SH-SY5Y (cell line): ENCODE measurements around the gene CCT5.

Source experiments
- GATA2 ChIP-seq: IDR thresholded peaks from 2 replicates; pipeline ENCODE4 v1.6.1; 2011; ENCODE audit warnings: mild to moderate bottlenecking, low read depth, low read length
- GATA3 ChIP-seq: IDR thresholded peaks from 2 replicates; pipeline ENCODE4 v1.6.1; 2011; ENCODE audit warnings: low read depth, mild to moderate bottlenecking, low read length, moderate library complexity

The CCT5 gene

GRCh38 chr5:10278658-10279279 is 28.7 kb downstream of the CCT5 start:
- no peak for TF ChIP-seq GATA3
- TF ChIP-seq GATA2 = no peak

- TF ChIP-seq GATA2 = no peak
- no peak for TF ChIP-seq GATA3
These were observed 29.2 kb downstream of the CCT5 start for GRCh38 chr5:10279328-10279727.

- TF ChIP-seq GATA2 (no peak), GATA3 (no peak)
These were observed 30.0 kb downstream of the CCT5 start for GRCh38 chr5:10279925-10280720.

- TF ChIP-seq GATA3 = no peak
- no peak for TF ChIP-seq GATA2
These were observed 34.0 kb downstream of the CCT5 start for GRCh38 chr5:10283927-10284635.

- no peak for TF ChIP-seq GATA2
- TF ChIP-seq GATA3 = no peak
These were observed 36.2 kb downstream of the CCT5 start for GRCh38 chr5:10286162-10286861.

- no peak for TF ChIP-seq GATA3
- TF ChIP-seq GATA2 = no peak
These were observed 36.8 kb downstream of the CCT5 start for GRCh38 chr5:10286862-10287227.

GRCh38 chr5:10288592-10289219 is 38.6 kb downstream of the CCT5 start:
- TF ChIP-seq GATA2 (no peak), GATA3 (no peak)

GRCh38 chr5:10289353-10289752 is 39.3 kb downstream of the CCT5 start:
- TF ChIP-seq GATA3 (no peak), GATA2 (no peak)

- TF ChIP-seq GATA3 (no peak), GATA2 (no peak)
These were observed 39.9 kb downstream of the CCT5 start for GRCh38 chr5:10289991-10290390.

GRCh38 chr5:10290438-10290837 is 40.4 kb downstream of the CCT5 start:
- no peak for TF ChIP-seq GATA2
- TF ChIP-seq GATA3 = no peak

GRCh38 chr5:10291692-10292339 is 41.7 kb downstream of the CCT5 start:
- TF ChIP-seq GATA3 (no peak), GATA2 (no peak)

GRCh38 chr5:10293907-10294662 is 44.0 kb downstream of the CCT5 start:
- TF ChIP-seq GATA2 (no peak), GATA3 (no peak)
